K562 (cell line): ENCODE measurements around the gene SH3BGRL3. TPM values are rescaled to one million over a fixed set of nuclear protein-coding genes. Genes with fewer than 3 reads are reported as not detected.

Source experiments
- CCAR2 ChIP-seq: fragments of 200-400 bp; formaldehyde crosslinking; IDR thresholded peaks from 2 replicates; pipeline ENCODE4 v1.6.1; 2017; ENCODE audit warnings: mild to moderate bottlenecking, low read depth, low read length
- EGR1 ChIP-seq: fragments of 450-650 bp; conservative IDR thresholded peaks from 2 replicates; pipeline ENCODE4 v1.6.1; 2017; ENCODE audit warnings: mild to moderate bottlenecking
- GTF2E2 ChIP-seq: fragments of 200-800 bp; sonication (Bioruptor generic); IDR thresholded peaks from 2 replicates; pipeline ENCODE4 v1.6.1; 2016; ENCODE audit warnings: missing genetic modification characterization, missing compliant biosample characterization
- HMGN3 ChIP-seq: IDR thresholded peaks from 2 replicates; pipeline ENCODE4 v1.6.1; 2011; ENCODE audit warnings: borderline replicate concordance, low read depth, mild to moderate bottlenecking, mixed read lengths, low read length; ENCODE audit not compliant: insufficient read length; ENCODE audit errors: extremely low read depth
- MCM5 ChIP-seq: fragments of 450-650 bp; IDR thresholded peaks from 2 replicates; pipeline ENCODE4 v1.6.1; 2016; ENCODE audit warnings: low read depth
- MYBL2 ChIP-seq, 2 experiments: fragments of 450-650 bp in 1 of 2; sonication (generic) in 1 of 2; formaldehyde crosslinking in 1 of 2; IDR thresholded peaks; 2 replicates each; pipeline versions ENCODE4 v1.6.1 to v1.8.1; 2017 to 2022; ENCODE audit warnings: borderline replicate concordance in 1 of 2, inconsistent platforms in 1 of 2, low read depth in 1 of 2, mild to moderate bottlenecking in 1 of 2, missing genetic modification reagents in 1 of 2, moderate library complexity in 1 of 2
- SMAD3 ChIP-seq: fragments of 450-650 bp; formaldehyde crosslinking; conservative IDR thresholded peaks from 2 replicates; pipeline ENCODE4 v1.4.0; 2020; ENCODE audit warnings: mild to moderate bottlenecking
- ZNF696 ChIP-seq: fragments of 250-450 bp; sonication (Bioruptor Pico); conservative IDR thresholded peaks from 2 replicates; pipeline ENCODE4 v1.4.0; 2020; ENCODE audit warnings: mild to moderate bottlenecking, moderate library complexity
- polyA plus RNA-seq, 8 experiments: library from polyadenylated mRNA; depleted of rRNA in 4 of 8; stranded (reverse) in 5 of 8; unstranded in 3 of 8; fragments of >200 nt; fragmentation: Nextera tagmentation in 2 of 8; fragmentation: Illumina TruSeq in 1 of 8; extraction: Ambion mirVana in 2 of 8; extraction: Trizol in 1 of 8; gene quantifications; 2 replicates each; pipeline versions ENCODE4 v1.2.1 to v1.2.3, GENCODE V29; 2011 to 2014; ENCODE audit warnings: inconsistent platforms in 1 of 8, missing spikeins in 1 of 8
- total RNA-seq, 7 experiments: library from RNA; depleted of rRNA in 6 of 7; stranded (reverse); fragments of >200 nt in 6 of 7; fragmentation: Illumina TruSeq in 2 of 7; extraction: Trizol in 2 of 7; gene quantifications; 2 replicates each; pipeline versions ENCODE4 v1.2.1 to v1.2.3, GENCODE V29; 2011 to 2021; ENCODE audit warnings: low replicate concordance in 1 of 7
- TF ChIP-seq, protein P1 (sequence below): fragments of 250-450 bp; sonication (Bioruptor Pico); IDR thresholded peaks from 2 replicates; pipeline ENCODE4 v1.8.0; 2022; ENCODE audit warnings: moderate library complexity, mild to moderate bottlenecking, inconsistent platforms
- TF ChIP-seq, protein P2 (sequence below): IDR thresholded peaks from 2 replicates; pipeline ENCODE4 v1.6.1; 2012; ENCODE audit warnings: low read depth, low read length, improper control_type of control experiment, borderline replicate concordance

Gene SH3BGRL3
- total and polyA plus RNA-seq, 9 of the 15 experiments (the other 6 are each of a cell fraction or from before 2014, with no cell fraction given): 30.3 to 140 (median 54.2) TPM

DNA sequence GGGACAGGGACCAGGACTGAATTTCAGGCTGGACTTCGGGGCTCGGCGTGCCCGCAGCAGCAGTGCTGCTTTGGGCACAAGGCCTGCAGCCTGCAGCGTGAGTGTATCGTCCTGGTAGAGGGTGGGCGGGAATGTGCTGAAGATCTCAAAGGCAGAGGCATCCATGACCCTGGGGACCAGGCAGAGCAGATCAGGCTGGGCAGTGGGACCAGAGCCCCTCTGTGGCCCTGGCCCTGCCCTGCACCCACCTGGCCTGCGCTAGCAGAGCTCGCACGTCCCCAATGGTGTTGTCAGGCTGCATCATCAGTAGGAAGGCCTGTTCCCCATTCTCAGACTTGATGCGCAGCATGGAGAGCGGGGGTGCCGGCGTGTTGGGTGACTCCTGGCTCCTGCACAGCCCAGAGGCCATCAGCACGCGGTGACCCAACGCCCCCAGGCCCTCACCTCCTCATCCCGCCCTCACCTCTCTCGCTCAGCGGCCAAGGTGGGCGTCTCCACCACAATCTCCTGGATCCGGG, 2.6 kb downstream of the SH3BGRL3 start (continued):
- TF ChIP-seq CCAR2 (no peak), SMAD3 (CRISPR knock-in tag) (no peak), EGR1 (peak; percentile 71), HMGN3 (peak; percentile 29), MCM5 (no peak), ZNF696 (CRISPR knock-in tag) (no peak), GTF2E2 (tag) (no peak), MYBL2 (IDR thresholded peaks at IDR 0.05; ENCODE audit: low read depth) (no peak), MYBL2 (CRISPR knock-in tag; IDR thresholded peaks at IDR 0.05; ENCODE audit: borderline replicate concordance) (no peak)
- TF ChIP-seq, protein P1, sequence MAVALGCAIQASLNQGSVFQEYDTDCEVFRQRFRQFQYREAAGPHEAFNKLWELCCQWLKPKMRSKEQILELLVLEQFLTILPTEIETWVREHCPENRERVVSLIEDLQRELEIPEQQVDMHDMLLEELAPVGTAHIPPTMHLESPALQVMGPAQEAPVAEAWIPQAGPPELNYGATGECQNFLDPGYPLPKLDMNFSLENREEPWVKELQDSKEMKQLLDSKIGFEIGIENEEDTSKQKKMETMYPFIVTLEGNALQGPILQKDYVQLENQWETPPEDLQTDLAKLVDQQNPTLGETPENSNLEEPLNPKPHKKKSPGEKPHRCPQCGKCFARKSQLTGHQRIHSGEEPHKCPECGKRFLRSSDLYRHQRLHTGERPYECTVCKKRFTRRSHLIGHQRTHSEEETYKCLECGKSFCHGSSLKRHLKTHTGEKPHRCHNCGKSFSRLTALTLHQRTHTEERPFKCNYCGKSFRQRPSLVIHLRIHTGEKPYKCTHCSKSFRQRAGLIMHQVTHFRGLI: no peak
- TF ChIP-seq, protein P2, sequence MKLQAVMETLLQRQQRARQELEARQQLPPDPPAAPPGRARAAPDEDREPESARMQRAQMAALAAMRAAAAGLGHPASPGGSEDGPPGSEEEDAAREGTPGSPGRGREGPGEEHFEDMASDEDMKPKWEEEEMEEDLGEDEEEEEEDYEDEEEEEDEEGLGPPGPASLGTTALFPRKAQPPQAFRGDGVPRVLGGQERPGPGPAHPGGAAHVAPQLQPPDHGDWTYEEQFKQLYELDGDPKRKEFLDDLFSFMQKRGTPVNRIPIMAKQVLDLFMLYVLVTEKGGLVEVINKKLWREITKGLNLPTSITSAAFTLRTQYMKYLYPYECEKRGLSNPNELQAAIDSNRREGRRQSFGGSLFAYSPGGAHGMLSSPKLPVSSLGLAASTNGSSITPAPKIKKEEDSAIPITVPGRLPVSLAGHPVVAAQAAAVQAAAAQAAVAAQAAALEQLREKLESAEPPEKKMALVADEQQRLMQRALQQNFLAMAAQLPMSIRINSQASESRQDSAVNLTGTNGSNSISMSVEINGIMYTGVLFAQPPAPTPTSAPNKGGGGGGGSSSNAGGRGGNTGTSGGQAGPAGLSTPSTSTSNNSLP: no peak
